HG02642 (cell line): ENCODE results near the gene LHFPL6.

ENCODE experiments used
- ATAC-seq: cut with Tn5 transposase; IDR thresholded peaks from one replicate; pipeline ENCODE4 v1.9.1; 2021; ENCODE audit warnings: mild to moderate bottlenecking; ENCODE audit not compliant: unreplicated experiment, poor library complexity

Gene LHFPL6

GRCh38 chr13:39524795-39525194, 78.2 kb downstream of the LHFPL6 start:
- ATAC-seq, result no peak

GRCh38 chr13:39522329-39522728, 80.7 kb downstream of the LHFPL6 start:
- ATAC-seq, result no peak

- no peak for ATAC-seq
Observed at GRCh38 chr13:39521701-39522100, 81.3 kb downstream of the LHFPL6 start.

- no peak for ATAC-seq
Observed at GRCh38 chr13:39516096-39516495, 86.9 kb downstream of the LHFPL6 start.

GRCh38 chr13:39515224-39515714, 87.7 kb downstream of the LHFPL6 start:
- no peak for ATAC-seq

- no peak for ATAC-seq
Observed at GRCh38 chr13:39512687-39513086, 90.3 kb downstream of the LHFPL6 start.

- peak; percentile 87 for ATAC-seq
Observed at GRCh38 chr13:39510316-39510695, 92.7 kb downstream of the LHFPL6 start.

GRCh38 chr13:39509616-39510315, 93.2 kb downstream of the LHFPL6 start:
- ATAC-seq, result no peak

GRCh38 chr13:39506559-39507390, 96.2 kb downstream of the LHFPL6 start:
- ATAC-seq, result no peak

GRCh38 chr13:39505151-39505550, 97.8 kb downstream of the LHFPL6 start:
- no peak for ATAC-seq

GRCh38 chr13:39503048-39503447, 99.9 kb downstream of the LHFPL6 start:
- ATAC-seq, result no peak

- no peak for ATAC-seq
Observed at GRCh38 chr13:39501702-39502324, 101.2 kb downstream of the LHFPL6 start.

- no peak for ATAC-seq
Observed at GRCh38 chr13:39499604-39500003, 103.4 kb downstream of the LHFPL6 start.

- no peak for ATAC-seq
Observed at GRCh38 chr13:39498471-39499114, 104.4 kb downstream of the LHFPL6 start.

- ATAC-seq, result no peak
Observed at GRCh38 chr13:39496506-39496905, 106.5 kb downstream of the LHFPL6 start.

GRCh38 chr13:39494633-39495032, 108.4 kb downstream of the LHFPL6 start:
- ATAC-seq, result no peak

- no peak for ATAC-seq
Observed at GRCh38 chr13:39494006-39494405, 109.0 kb downstream of the LHFPL6 start.

GRCh38 chr13:39490136-39490535, 112.9 kb downstream of the LHFPL6 start:
- ATAC-seq, result no peak

- ATAC-seq, result no peak
Observed at GRCh38 chr13:39486758-39487157, 116.2 kb downstream of the LHFPL6 start.

- ATAC-seq, result no peak
Observed at GRCh38 chr13:39485314-39485700, 117.7 kb downstream of the LHFPL6 start.
